Karpas-422 (cell line): Measurements from ENCODE around the gene ADARB2. TPM values are rescaled to one million over a fixed set of nuclear protein-coding genes. Genes with fewer than 3 reads are reported as not detected.
A peak's percentile ranks its signal among the peaks of the same experiment; 100 is the strongest.

ENCODE experiments used
- DNase-seq: peaks from one replicate; pipeline ENCODE4 v3.0.0-alpha.2; 2015
- H2AFZ ChIP-seq: fragments of 200-600 bp; sonication (generic); 2 replicates; pipeline ENCODE4 v1.6.1; 2014; ENCODE audit warnings: antibody characterized with exemption, low read length, mixed read lengths
- H3K27ac ChIP-seq: fragments of 200-600 bp; sonication (generic); 2 replicates; pipeline ENCODE4 v1.5.1; 2014; ENCODE audit warnings: mild to moderate bottlenecking, low read length, moderate library complexity
- H3K27me3 ChIP-seq: fragments of 200-600 bp; sonication (generic); 2 replicates; pipeline ENCODE4 v1.6.1; 2014; ENCODE audit warnings: low read length, mixed read lengths
- H3K36me3 ChIP-seq: fragments of 200-600 bp; sonication (generic); 2 replicates; pipeline ENCODE4 v1.6.1; 2014; ENCODE audit warnings: low read length, mixed read lengths; ENCODE audit not compliant: insufficient read depth
- H3K4me1 ChIP-seq: fragments of 200-600 bp; sonication (generic); 2 replicates; pipeline ENCODE4 v1.6.1; 2014; ENCODE audit warnings: mild to moderate bottlenecking, low read length, mixed read lengths
- H3K4me2 ChIP-seq: fragments of 200-600 bp; sonication (generic); 2 replicates; pipeline ENCODE4 v1.6.1; 2014; ENCODE audit warnings: low read length, low read depth, mild to moderate bottlenecking; ENCODE audit not compliant: poor library complexity, severe bottlenecking
- H3K4me3 ChIP-seq: fragments of 200-600 bp; sonication (generic); 2 replicates; pipeline ENCODE4 v1.5.1; 2014; ENCODE audit warnings: mild to moderate bottlenecking, antibody characterized with exemption, low read length, mixed read lengths
- H3K79me2 ChIP-seq: fragments of 200-600 bp; sonication (generic); 2 replicates; pipeline ENCODE4 v1.6.1; 2014; ENCODE audit warnings: mild to moderate bottlenecking, low read length, mixed read lengths
- H3K9ac ChIP-seq: fragments of 200-600 bp; sonication (generic); 2 replicates; pipeline ENCODE4 v1.6.0; 2014; ENCODE audit warnings: low read length
- H3K9me2 ChIP-seq: fragments of 200-600 bp; sonication (generic), shearing (Covaris generic); replicated peaks from 2 replicates; pipeline ENCODE4 v1.6.0; 2014; ENCODE audit warnings: mild to moderate bottlenecking, low read length, moderate library complexity; ENCODE audit not compliant: insufficient read depth
- H3K9me3 ChIP-seq: fragments of 300-700, 200-600 bp; sonication (generic); 2 replicates; pipeline ENCODE4 v1.6.1; 2014; ENCODE audit warnings: low read length, mixed read lengths
- H4K20me1 ChIP-seq: fragments of 200-600 bp; sonication (generic); 2 replicates; pipeline ENCODE4 v1.6.1; 2014; ENCODE audit warnings: mild to moderate bottlenecking, antibody characterized with exemption, low read length, low read depth; ENCODE audit not compliant: insufficient read depth
- total RNA-seq: library from RNA; depleted of rRNA; stranded (reverse); fragments of >200 nt; shearing (Covaris generic); gene quantifications from 2 replicates; pipeline ENCODE4 v1.2.3, GENCODE V29; 2014; ENCODE audit warnings: low replicate concordance

Gene ADARB2
- total RNA-seq, 1 experiment from 2014 or later, result not detected

DNA sequence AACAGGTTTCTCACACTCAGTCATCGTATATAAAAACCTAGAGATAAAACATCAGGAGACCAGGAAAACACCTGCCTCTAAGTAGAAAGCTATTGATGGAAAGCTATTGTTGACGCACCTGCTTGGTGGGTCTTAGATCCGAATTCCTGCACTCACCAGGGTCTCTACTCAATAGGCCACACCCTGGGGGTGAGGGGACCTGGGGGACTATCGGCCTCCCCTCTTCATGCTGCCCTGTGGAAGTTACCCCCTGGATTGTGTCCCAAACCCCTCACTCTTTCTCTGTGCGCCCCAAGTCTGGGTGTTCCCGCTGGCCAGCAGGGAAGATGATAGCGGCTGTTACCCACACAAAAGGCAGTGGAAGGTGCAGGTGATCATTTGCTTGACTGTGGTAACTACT lies 368.1 kb downstream of the ADARB2 start:
- H2AFZ ChIP-seq, result no peak overlapping the region
- no peaks in the 10 kb centered on the region for H3K36me3 ChIP-seq

GRCh38 chr10:1368842-1369171 lies 368.5 kb downstream of the ADARB2 start:
- no peaks in the 10 kb centered on the region for H4K20me1 ChIP-seq
- no peak overlapping the region for H3K4me2 ChIP-seq

More for the DNA sequence above, 368.1 kb downstream of the ADARB2 start:
- H3K9me3 ChIP-seq, result no peaks in the 10 kb centered on the region
- no peaks in the 10 kb centered on the region for H3K79me2 ChIP-seq
- H4K20me1 ChIP-seq, result no peaks in the 10 kb centered on the region
- H3K27ac ChIP-seq, result no peak overlapping the region
- H3K4me1 ChIP-seq, result no peaks in the 10 kb centered on the region
- no peaks in the 10 kb centered on the region for H3K27me3 ChIP-seq
- H3K4me3 ChIP-seq, result no peak overlapping the region
- H3K9ac ChIP-seq, result no peak overlapping the region
- no peaks in the 10 kb centered on the region for H3K9me2 ChIP-seq
- H3K4me2 ChIP-seq, result no peak overlapping the region
- no peak for DNase-seq

DNA sequence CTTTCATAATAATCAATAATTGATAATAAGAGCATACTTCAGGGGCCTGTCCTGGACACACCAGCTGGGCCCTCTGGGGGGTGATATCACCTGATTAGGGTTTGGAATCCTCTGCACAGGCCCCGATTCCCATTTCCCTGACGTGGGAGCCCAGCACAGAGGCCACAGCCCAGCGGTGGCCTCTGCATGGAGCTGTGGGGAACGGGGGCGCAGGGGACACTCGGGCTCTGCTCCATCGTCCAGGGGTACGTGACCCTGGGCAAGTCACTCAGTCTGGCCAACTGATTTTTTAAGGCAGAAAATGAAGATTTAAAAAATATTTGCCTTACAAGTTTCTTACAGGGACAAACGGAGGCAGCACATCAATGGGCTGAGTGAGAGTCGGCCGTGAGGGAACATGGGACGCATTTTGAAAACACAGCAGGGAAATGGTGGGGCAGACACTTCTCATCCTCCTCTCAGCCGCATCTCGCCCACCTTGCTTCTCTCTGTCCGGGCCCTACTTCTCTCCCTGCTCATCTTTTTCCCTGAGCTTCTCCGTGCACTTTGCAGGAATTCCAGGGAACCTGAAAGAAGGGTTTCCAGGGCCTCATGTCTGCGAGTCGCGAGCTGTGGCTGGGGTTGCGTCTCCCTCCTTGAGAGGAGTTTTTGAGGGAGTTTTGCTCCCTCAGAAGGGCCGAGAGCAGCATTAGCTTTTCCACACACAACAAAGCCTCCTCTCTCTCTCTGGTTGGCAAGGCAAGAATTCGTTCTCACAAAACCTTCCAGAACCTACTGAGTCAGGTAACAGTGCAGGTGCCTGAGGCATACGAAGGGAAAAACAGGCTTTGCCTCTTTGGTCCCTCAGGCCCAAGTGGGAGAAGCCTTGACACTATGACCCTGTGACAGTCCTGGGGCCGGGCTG lies 369.1 kb downstream of the ADARB2 start:
- no peak overlapping the region for H3K27ac ChIP-seq

More at GRCh38 chr10:1368842-1369171, 368.5 kb downstream of the ADARB2 start:
- Histone ChIP-seq H3K79me2 (no peaks in the 10 kb centered on the region), H3K27me3 (no peaks in the 10 kb centered on the region), H3K4me3 (no peak overlapping the region), H2AFZ (no peak overlapping the region), H3K9me2 (no peaks in the 10 kb centered on the region), H3K9me3 (no peaks in the 10 kb centered on the region), H3K36me3 (no peaks in the 10 kb centered on the region), H3K27ac (no peak overlapping the region), H3K4me1 (no peaks in the 10 kb centered on the region), H3K9ac (no peak overlapping the region)
- peak; percentile 76 for DNase-seq

GRCh38 chr10:1366811-1367425 lies 370.4 kb downstream of the ADARB2 start:
- H3K36me3 ChIP-seq, result no peaks in the 10 kb centered on the region
- no peaks in the 10 kb centered on the region for H4K20me1 ChIP-seq
- H3K4me2 ChIP-seq, result no peak overlapping the region
- no peaks in the 10 kb centered on the region for H3K4me1 ChIP-seq
- no peaks in the 10 kb centered on the region for H3K27me3 ChIP-seq
- H3K27ac ChIP-seq, result no peak overlapping the region
- no peak overlapping the region for H3K9ac ChIP-seq
- H2AFZ ChIP-seq, result no peak overlapping the region
- H3K4me3 ChIP-seq, result no peak overlapping the region
- DNase-seq, result no peak
- no peaks in the 10 kb centered on the region for H3K9me2 ChIP-seq
- no peaks in the 10 kb centered on the region for H3K9me3 ChIP-seq
- no peaks in the 10 kb centered on the region for H3K79me2 ChIP-seq

More for the DNA sequence above, 369.1 kb downstream of the ADARB2 start:
- Histone ChIP-seq H4K20me1 (no peaks in the 10 kb centered on the region), H3K9ac (no peak overlapping the region), H3K4me3 (no peak overlapping the region), H3K36me3 (no peaks in the 10 kb centered on the region), H3K9me3 (no peaks in the 10 kb centered on the region), H3K9me2 (no peaks in the 10 kb centered on the region), H3K27me3 (no peaks in the 10 kb centered on the region), H3K79me2 (no peaks in the 10 kb centered on the region), H2AFZ (no peak overlapping the region), H3K4me1 (no peaks in the 10 kb centered on the region), H3K4me2 (no peak overlapping the region)
- no peak for DNase-seq

- DNase-seq, result no peak
- Histone ChIP-seq H3K27ac (no peak overlapping the region), H3K36me3 (no peaks in the 10 kb centered on the region), H3K79me2 (no peaks in the 10 kb centered on the region), H2AFZ (no peak overlapping the region), H3K4me3 (no peak overlapping the region), H3K9me2 (no peaks in the 10 kb centered on the region), H3K4me1 (no peaks in the 10 kb centered on the region), H3K9ac (no peak overlapping the region), H3K9me3 (no peaks in the 10 kb centered on the region), H3K27me3 (no peaks in the 10 kb centered on the region), H3K4me2 (no peak overlapping the region), H4K20me1 (no peaks in the 10 kb centered on the region)
Observed at GRCh38 chr10:1366322-1366691, 371.0 kb downstream of the ADARB2 start.

- H3K4me2 ChIP-seq, result no peak overlapping the region
- no peaks in the 10 kb centered on the region for H3K4me1 ChIP-seq
- H2AFZ ChIP-seq, result no peak overlapping the region
- no peaks in the 10 kb centered on the region for H3K36me3 ChIP-seq
- H3K9ac ChIP-seq, result no peak overlapping the region
- DNase-seq, result no peak
- no peaks in the 10 kb centered on the region for H3K9me2 ChIP-seq
- H3K9me3 ChIP-seq, result no peaks in the 10 kb centered on the region
- H3K4me3 ChIP-seq, result no peak overlapping the region
- H3K79me2 ChIP-seq, result no peaks in the 10 kb centered on the region
- H4K20me1 ChIP-seq, result no peaks in the 10 kb centered on the region
- no peaks in the 10 kb centered on the region for H3K27me3 ChIP-seq
- no peak overlapping the region for H3K27ac ChIP-seq
Observed at GRCh38 chr10:1365540-1366321, 371.6 kb downstream of the ADARB2 start.

DNA sequence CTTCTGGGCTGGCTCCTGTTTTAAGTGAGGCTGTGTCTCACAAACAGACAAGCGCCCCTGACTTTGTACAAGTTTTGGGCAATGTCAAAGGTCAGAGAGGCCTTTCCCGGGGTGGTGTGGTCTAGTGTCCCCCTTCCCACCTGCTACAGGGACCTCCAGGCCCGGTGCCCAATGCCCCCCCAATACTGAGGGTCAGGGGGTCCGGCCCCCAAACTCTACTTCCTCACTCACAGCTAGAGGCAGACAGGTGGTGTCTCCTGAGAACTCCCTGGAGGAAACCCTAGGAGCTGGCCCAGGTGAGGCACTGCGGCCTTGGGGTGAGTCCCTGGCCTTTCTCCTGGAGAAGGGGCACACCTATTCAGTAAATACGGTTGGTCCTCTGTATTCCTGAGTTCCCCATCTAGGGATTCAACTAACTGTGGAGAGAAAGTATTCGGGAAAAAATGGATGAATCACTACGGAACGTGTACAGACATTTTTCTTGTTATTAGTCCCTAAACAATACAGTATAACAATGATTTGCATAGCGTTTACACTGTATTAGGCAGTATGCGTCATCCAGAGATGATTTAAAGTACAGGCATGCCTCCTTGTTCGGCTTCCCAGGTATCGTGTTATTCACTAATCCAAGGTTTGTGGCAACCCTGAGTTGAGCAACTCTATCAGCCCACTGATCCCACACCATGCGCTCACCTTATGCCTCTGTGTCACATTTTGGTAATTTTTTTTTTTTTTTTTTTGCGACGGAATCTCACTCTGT lies 373.0 kb downstream of the ADARB2 start:
- Histone ChIP-seq H3K9me3 (no peaks in the 10 kb centered on the region), H3K36me3 (no peaks in the 10 kb centered on the region), H3K79me2 (no peaks in the 10 kb centered on the region), H3K9me2 (no peaks in the 10 kb centered on the region), H3K27ac (no peak overlapping the region), H2AFZ (no peak overlapping the region), H3K9ac (no peak overlapping the region), H4K20me1 (no peaks in the 10 kb centered on the region), H3K27me3 (no peaks in the 10 kb centered on the region), H3K4me2 (no peak overlapping the region), H3K4me1 (peaks cover 7% of the 10 kb centered on the region), H3K4me3 (no peak overlapping the region)
- no peak for DNase-seq
